IPS DF 6.9 (cell line): ENCODE results near the gene G6PC3.

ENCODE experiments used
- DNase-seq: peaks from one replicate; pipeline ENCODE4 v3.0.0-alpha.2; 2013; ENCODE audit warnings: low read depth, low spot score
- H3K27ac ChIP-seq: one replicate; pipeline ENCODE4 v1.5.1; 2013; ENCODE audit warnings: low read length, control low read depth
- H3K27me3 ChIP-seq: 2 replicates; pipeline ENCODE4 v1.6.1; 2013; ENCODE audit warnings: mild to moderate bottlenecking, low read length; ENCODE audit not compliant: control insufficient read depth, insufficient read depth
- H3K36me3 ChIP-seq: 2 replicates; pipeline ENCODE4 v1.6.1; 2013; ENCODE audit warnings: low read length; ENCODE audit not compliant: control insufficient read depth, insufficient read depth
- H3K4me1 ChIP-seq: 2 replicates; pipeline ENCODE4 v1.6.1; 2013; ENCODE audit warnings: low read length; ENCODE audit not compliant: control insufficient read depth, insufficient read depth
- H3K4me3 ChIP-seq: 2 replicates; pipeline ENCODE4 v1.5.1; 2013; ENCODE audit warnings: mild to moderate bottlenecking, low read length
- H3K9me3 ChIP-seq: 2 replicates; pipeline ENCODE4 v1.6.1; 2013; ENCODE audit warnings: low read length, inconsistent platforms; ENCODE audit not compliant: control insufficient read depth, insufficient read depth
- WGBS: extraction: QIAGEN DNeasy Blood & Tissue Kit; methylation state at CpG from one replicate; pipeline ENCODE4 v1.1.7; 2013; ENCODE audit warnings: mixed read lengths, missing lambda C conversion rate; ENCODE audit not compliant: insufficient read length, insufficient coverage; 5-methylcytosine and 5-hydroxymethylcytosine counted together

The G6PC3 gene

DNA sequence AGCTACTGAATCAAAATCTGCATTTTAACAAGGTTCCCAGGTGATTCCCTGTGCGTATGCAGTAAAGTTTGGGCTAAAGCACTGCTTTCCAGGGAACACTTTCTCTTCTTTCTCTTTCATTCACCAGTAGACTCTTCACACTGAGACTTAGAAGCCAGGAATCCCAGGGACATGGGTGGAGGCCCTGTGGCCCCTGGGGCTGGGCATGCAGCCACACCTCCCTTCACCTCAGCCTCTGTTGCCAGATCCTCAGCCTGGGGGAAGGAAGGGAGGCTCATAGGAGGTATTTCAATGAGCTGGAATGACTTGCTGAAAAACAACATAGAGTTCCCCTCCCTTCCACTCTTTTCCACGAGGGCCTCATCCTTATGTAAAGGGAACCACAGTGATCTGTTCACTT lies 1.2 kb downstream of the G6PC3 start:
- peak overlapping the region; percentile 7; the same call in 1 of the 2 replicates for H3K4me3 ChIP-seq
- H3K27ac ChIP-seq: no peak overlapping the region
- no peaks in the 10 kb centered on the region for H3K27me3 ChIP-seq
- whole genome bisulfite sequencing: no CpG with 5 or more reads among the region's 2 CpGs
- H3K4me1 ChIP-seq: peaks cover 2% of the 10 kb centered on the region; the same call in 1 of the 2 replicates
- DNase-seq: no peak
- peaks cover 22% of the 10 kb centered on the region for H3K36me3 ChIP-seq
- no peaks in the 10 kb centered on the region for H3K9me3 ChIP-seq

DNA sequence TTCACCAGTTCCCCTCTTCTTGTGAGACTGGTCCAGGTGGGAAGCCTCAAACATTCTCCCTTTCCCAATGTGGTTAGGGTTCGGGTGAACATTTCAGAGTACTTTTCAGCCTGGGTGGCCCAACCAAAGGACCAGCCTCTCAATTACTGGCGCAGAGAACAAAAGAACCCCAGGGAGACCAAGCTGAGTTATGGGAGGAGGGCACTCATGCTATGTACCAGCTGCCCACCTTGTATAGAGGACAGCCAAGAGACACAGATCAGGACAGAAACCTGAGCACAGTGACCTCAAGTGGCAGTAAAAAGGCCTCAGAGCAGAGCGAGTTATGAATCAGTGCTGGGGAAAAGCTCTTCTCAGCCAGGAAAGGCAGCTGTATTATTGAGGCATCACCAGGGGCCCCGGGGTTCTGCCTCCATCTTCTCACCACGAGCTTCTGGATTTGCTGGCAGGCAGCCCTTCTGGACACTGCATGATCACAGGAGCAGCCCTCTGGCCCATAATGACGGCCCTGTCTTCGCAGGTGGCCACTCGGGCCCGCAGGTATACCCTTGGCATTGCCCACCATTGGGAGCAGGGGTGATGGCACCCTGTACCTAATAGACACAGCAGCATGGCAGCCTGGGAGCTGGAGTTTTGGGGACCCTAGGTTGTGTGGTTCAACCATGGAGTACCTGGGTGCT lies 3.8 kb downstream of the G6PC3 start:
- Histone ChIP-seq H3K36me3 (peaks cover 26% of the 10 kb centered on the region), H3K9me3 (no peaks in the 10 kb centered on the region), H3K27ac (no peak overlapping the region), H3K4me1 (peaks cover 2% of the 10 kb centered on the region; the same call in 1 of the 2 replicates), H3K4me3 (no peak overlapping the region), H3K27me3 (no peaks in the 10 kb centered on the region)
- no peak for DNase-seq
- no CpG with 5 or more reads among the region's 9 CpGs for WGBS

DNA sequence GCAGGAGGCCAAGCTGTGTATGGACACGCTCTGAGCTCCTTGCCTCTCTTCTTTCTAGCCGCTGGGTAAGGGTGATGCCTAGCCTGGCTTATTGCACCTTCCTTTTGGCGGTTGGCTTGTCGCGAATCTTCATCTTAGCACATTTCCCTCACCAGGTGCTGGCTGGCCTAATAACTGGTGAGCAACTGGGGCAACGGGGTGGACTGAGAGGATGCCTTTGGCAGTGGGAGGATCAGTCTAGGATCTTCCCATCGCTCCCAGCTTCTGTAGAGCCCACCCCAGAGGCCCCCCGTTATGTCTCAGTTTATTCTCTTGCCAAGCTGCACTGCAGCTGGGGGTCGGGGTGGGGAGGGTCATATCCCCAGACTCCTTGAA lies 4.4 kb downstream of the G6PC3 start:
- Histone ChIP-seq H3K27ac (no peak overlapping the region), H3K27me3 (no peaks in the 10 kb centered on the region), H3K9me3 (no peaks in the 10 kb centered on the region), H3K4me1 (peaks cover 2% of the 10 kb centered on the region; the same call in 1 of the 2 replicates), H3K36me3 (peaks cover 26% of the 10 kb centered on the region), H3K4me3 (no peak overlapping the region)
- no peak for DNase-seq
- WGBS: no CpG with 5 or more reads among the region's 9 CpGs

DNA sequence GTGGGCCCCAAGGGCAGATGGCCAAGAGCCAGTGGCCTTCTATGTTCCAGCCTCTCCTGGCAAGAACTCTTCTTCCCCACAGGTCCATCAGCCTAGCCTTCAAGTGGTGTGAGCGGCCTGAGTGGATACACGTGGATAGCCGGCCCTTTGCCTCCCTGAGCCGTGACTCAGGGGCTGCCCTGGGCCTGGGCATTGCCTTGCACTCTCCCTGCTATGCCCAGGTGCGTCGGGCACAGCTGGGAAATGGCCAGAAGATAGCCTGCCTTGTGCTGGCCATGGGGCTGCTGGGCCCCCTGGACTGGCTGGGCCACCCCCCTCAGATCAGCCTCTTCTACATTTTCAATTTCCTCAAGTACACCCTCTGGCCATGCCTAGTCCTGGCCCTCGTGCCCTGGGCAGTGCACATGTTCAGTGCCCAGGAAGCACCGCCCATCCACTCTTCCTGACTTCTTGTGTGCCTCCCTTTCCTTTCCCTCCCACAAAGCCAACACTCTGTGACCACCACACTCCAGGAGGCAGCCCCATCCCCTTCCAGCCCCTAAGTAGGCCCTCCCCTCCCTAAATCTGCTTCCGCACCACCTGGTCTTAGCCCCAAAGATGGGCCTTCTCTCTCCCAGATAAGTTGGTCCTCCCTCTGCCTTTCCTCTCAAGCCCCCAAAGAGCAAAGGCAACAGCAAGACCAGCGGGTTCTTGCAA lies 5.2 kb downstream of the G6PC3 start:
- Histone ChIP-seq H3K27me3 (no peaks in the 10 kb centered on the region), H3K9me3 (no peaks in the 10 kb centered on the region), H3K4me1 (peaks cover 2% of the 10 kb centered on the region; the same call in 1 of the 2 replicates), H3K4me3 (no peak overlapping the region), H3K27ac (no peak overlapping the region), H3K36me3 (peaks cover 26% of the 10 kb centered on the region)
- DNase-seq: no peak
- no CpG with 5 or more reads among the region's 10 CpGs for WGBS

DNA sequence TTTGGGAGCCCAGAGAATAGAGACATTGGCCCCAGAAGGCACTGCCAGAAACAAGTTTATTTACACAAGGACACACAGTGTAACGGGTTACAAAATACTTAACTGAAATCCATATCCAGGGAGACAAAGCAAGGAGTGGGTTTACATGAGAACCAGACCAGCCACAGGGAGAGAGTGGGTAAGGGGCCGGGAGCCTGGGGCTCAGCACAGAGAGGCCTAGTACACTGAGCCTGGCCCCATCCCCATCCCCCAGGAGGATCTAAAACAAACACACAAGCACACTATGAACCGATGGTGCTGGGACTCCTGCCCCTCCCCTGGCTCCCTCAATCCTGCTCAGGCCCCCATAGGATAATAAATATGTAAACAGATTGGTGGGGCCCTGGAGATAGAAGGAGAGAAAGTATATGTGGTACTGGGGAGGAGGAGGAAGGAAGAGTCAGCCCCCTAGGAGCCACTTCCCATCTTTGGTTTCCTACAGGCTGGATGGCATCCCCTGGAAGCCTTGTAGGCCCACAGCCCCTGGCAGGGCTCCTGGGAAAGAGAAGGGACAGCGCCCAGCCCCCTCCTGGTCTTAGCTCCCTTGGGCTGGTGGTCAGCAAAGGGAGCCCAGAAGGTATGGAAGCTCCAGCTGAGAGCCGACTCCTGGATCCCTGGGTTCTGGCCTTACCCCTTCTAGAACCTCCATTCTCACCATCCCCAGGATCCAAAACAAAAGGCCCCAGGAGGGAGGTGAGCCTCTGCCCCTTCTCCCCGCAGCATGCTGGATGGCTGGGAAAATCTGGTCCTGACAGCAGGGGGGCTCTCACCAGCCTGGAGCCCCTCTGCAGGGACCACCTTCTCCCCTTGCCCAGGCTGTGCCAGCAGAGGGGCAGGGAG lies 6.4 kb downstream of the G6PC3 start:
- DNase-seq: no peak
- no peaks in the 10 kb centered on the region for H3K9me3 ChIP-seq
- H3K4me1 ChIP-seq: no peaks in the 10 kb centered on the region
- H3K27me3 ChIP-seq: no peaks in the 10 kb centered on the region
- no peak overlapping the region for H3K27ac ChIP-seq
- H3K4me3 ChIP-seq: no peak overlapping the region
- peaks cover 27% of the 10 kb centered on the region for H3K36me3 ChIP-seq
- no CpG with 5 or more reads among the region's 6 CpGs for WGBS

DNA sequence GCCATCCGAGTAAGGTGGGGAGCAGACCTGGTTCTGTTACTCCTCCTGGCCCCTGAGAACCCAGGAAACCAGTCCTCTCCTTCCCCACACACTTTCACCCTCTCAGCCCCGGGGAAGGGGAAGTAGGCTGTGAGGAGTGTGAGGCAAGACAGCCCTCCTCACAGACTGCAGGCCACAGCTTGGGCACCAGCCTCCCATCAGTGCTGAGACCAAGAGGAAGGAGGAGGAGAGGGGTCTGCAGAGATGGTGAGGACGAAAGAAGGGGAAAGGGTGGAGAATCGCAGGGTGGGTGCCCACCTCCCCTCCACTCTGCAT lies 7.0 kb downstream of the G6PC3 start:
- no CpG with 5 or more reads among the region's 4 CpGs for whole genome bisulfite sequencing
- Histone ChIP-seq H3K36me3 (peaks cover 33% of the 10 kb centered on the region), H3K4me1 (no peaks in the 10 kb centered on the region), H3K9me3 (no peaks in the 10 kb centered on the region), H3K27me3 (no peaks in the 10 kb centered on the region), H3K27ac (no peak overlapping the region), H3K4me3 (no peak overlapping the region)
- DNase-seq: no peak

DNA sequence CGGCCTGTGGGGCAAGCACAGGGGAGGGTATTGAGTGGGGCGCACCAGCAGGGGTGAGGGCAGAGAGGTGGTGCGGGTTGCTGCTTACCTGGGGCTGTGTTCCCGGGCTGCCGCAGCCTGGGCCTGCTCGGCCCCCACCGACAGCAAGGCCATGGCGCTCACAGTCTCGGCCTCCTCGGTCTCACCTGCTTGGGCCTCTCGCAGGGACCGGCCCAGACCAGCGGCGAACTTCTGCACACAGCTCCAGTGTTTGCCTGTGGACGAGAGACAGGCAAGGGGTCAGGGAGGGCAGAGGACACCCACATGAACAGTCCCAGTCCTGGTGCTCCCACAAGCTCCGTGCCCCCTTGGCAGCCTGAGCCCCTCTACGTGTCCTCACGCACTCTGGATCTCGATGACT lies 7.9 kb downstream of the G6PC3 start:
- H3K36me3 ChIP-seq: peaks cover 34% of the 10 kb centered on the region
- H3K4me3 ChIP-seq: no peak overlapping the region
- no peaks in the 10 kb centered on the region for H3K4me1 ChIP-seq
- no CpG with 5 or more reads among the region's 19 CpGs for WGBS
- no peak for DNase-seq
- no peaks in the 10 kb centered on the region for H3K9me3 ChIP-seq
- no peak overlapping the region for H3K27ac ChIP-seq
- no peaks in the 10 kb centered on the region for H3K27me3 ChIP-seq

DNA sequence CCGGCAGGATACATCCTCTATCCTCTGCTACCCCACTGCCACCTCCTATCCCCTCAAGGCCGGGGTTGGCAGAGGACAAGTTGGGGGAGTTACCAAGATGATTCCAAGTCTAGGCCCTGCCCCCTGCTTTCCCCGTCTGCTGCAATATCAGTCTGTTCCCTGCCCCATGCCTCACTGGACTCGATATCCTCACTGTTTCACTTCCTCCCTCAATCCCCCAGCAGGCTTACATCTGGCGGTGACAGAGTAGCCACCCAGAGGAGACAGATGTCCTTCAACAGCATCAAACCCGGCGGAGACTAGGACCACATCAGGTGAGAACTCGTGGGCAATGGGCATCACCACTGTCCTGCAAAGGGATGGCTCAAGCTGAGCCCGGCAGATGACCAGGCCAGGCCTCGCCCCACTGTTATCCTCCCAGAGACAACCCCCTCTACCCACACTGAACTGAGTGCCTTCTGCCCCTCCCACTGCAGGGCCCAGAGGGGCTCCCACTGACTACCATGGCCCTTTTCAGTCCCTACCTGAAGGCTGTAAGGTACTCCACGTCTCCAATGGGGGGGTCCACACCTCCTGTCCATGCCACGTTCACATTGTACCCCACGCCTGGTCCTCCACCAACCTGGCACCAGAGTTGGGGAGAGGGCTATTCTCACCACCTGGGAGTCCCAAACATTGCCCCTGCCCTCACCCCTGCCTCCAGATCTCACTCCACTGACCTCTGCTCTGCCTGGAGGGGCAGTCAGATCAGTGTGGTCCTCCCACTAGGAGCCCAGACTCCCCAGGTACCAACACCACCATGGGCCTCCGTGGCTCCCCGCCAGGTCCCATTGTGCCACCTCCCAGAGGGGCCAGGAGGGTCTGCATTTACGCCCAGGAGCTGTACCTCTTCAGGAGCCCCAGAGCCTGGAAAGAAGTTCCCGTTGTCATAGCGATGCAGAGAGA lies 9.6 kb downstream of the G6PC3 start:
- no peaks in the 10 kb centered on the region for H3K9me3 ChIP-seq
- DNase-seq: no peak
- H3K36me3 ChIP-seq: peaks cover 23% of the 10 kb centered on the region
- H3K4me1 ChIP-seq: peaks cover 1% of the 10 kb centered on the region; the same call in 1 of the 2 replicates
- H3K27ac ChIP-seq: no peak overlapping the region
- WGBS: no CpG with 5 or more reads among the region's 18 CpGs
- H3K4me3 ChIP-seq: no peak overlapping the region
- H3K27me3 ChIP-seq: no peaks in the 10 kb centered on the region

DNA sequence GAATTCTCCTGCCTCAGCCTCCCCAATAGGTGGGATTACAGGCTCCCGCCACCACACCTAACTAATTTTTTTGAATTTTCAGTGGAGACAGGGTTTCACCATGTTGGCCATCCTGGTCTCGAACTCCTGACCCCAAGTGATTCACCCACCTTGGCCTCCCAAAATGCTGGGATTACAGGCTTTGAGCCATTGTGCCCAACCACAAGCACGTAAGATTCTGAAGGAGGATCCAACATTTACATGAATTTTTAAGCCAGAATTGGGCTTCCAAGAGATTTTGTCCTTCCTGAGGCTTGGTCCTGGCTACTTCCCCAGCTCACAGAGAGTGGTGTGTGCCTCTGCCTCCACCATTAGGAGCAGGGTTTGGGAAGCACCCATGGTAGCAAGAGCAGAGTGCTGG lies 11.1 kb downstream of the G6PC3 start:
- H3K27ac ChIP-seq: no peak overlapping the region
- no peaks in the 10 kb centered on the region for H3K9me3 ChIP-seq
- no CpG with 5 or more reads among the region's 3 CpGs for WGBS
- no peaks in the 10 kb centered on the region for H3K27me3 ChIP-seq
- peaks cover 11% of the 10 kb centered on the region for H3K36me3 ChIP-seq
- H3K4me1 ChIP-seq: peaks cover 7% of the 10 kb centered on the region
- DNase-seq: no peak
- no peak overlapping the region for H3K4me3 ChIP-seq
